PC-3 (cell line): ENCODE measurements around the gene P3R3URF. TPM values are rescaled to one million over a fixed set of nuclear protein-coding genes. Genes with fewer than 3 reads are reported as not detected.

Experiments used
- ATAC-seq: fragments of 200-7000 bp; cut with Tn5 transposase; 2 replicates; pipeline ENCODE4 v1.9.1; 2020; ENCODE audit warnings: mild to moderate bottlenecking, moderate library complexity
- BruUV-seq: library from RNA; stranded (reverse); fragments of 400-500 nt; replicated peaks from 2 replicates; lab custom pipeline; 2021; lab: Mats Ljungman, UMichigan
- CTCF ChIA-PET: fragments of 300-600 bp; sonication (Branson Sonifier 250); formaldehyde crosslinking; loops from one replicate; lab custom pipeline; 2022; ENCODE audit warnings: antibody characterized with exemption; lab: Charles Lee
- POLR2A ChIA-PET: fragments of 300-600 bp; sonication (Branson Sonifier 250); formaldehyde crosslinking; loops from one replicate; lab custom pipeline; 2022; ENCODE audit warnings: antibody characterized with exemption; ENCODE audit not compliant: unreplicated experiment; lab: Charles Lee
- DNase-seq: peaks from one replicate; pipeline ENCODE4 v3.0.0-alpha.2; 2015
- H2AFZ ChIP-seq: fragments of 300-600 bp; sonication (generic); 2 replicates; pipeline ENCODE4 v1.6.0; 2016; ENCODE audit warnings: antibody characterized with exemption, low read length
- H3F3A ChIP-seq: fragments of 300-600 bp; sonication (generic); one replicate; pipeline ENCODE4 v1.6.0; 2017; ENCODE audit warnings: antibody characterized with exemption, low read length, control low read depth, mild to moderate bottlenecking; ENCODE audit not compliant: unreplicated experiment
- H3K27ac ChIP-seq: fragments of 300-600 bp; sonication (generic); 2 replicates; pipeline ENCODE4 v1.5.1; 2016; ENCODE audit warnings: mild to moderate bottlenecking, low read length
- H3K27me3 ChIP-seq: fragments of 300-600 bp; sonication (generic); 2 replicates; pipeline ENCODE4 v1.6.1; 2016; ENCODE audit warnings: low read length, mixed read lengths
- H3K36me3 ChIP-seq: fragments of 300-600 bp; sonication (generic); 2 replicates; pipeline ENCODE4 v1.6.1; 2016; ENCODE audit warnings: low read depth, mixed run types, low read length, mixed read lengths
- H3K4me1 ChIP-seq: fragments of 300-600 bp; sonication (generic); 2 replicates; pipeline ENCODE4 v1.5.1; 2016; ENCODE audit warnings: low read length; ENCODE audit not compliant: insufficient read depth
- H3K4me2 ChIP-seq: fragments of 300-600 bp; sonication (generic); 2 replicates; pipeline ENCODE4 v1.6.0; 2016; ENCODE audit warnings: low read length
- H3K4me3 ChIP-seq: fragments of 300-600 bp; sonication (generic); 2 replicates; pipeline ENCODE4 v1.5.1; 2016; ENCODE audit warnings: mild to moderate bottlenecking, low read length, mixed read lengths
- H3K79me2 ChIP-seq: fragments of 300-600 bp; sonication (generic); 2 replicates; pipeline ENCODE4 v1.6.1; 2017; ENCODE audit warnings: low read length, mixed read lengths
- H3K9ac ChIP-seq: fragments of 300-600 bp; sonication (generic); 2 replicates; pipeline ENCODE4 v1.6.0; 2016; ENCODE audit warnings: mild to moderate bottlenecking, low read length
- H3K9me2 ChIP-seq: fragments of 300-600 bp; sonication (generic); replicated peaks from 2 replicates; pipeline ENCODE4 v1.6.1; 2016; ENCODE audit warnings: mixed run types, low read length, mixed read lengths
- H3K9me3 ChIP-seq: fragments of 300-600 bp; sonication (generic); 2 replicates; pipeline ENCODE4 v1.6.1; 2016; ENCODE audit warnings: low read length, mixed read lengths
- H4K20me1 ChIP-seq: fragments of 300-600 bp; sonication (generic); 2 replicates; pipeline ENCODE4 v1.6.1; 2016; ENCODE audit warnings: low read length, mixed read lengths
- CTCF ChIP-seq: fragments of 300-600 bp; sonication (generic); conservative IDR thresholded peaks from 2 replicates; pipeline ENCODE4 v1.5.1; 2017; ENCODE audit warnings: antibody characterized with exemption, low read depth, mild to moderate bottlenecking, low read length
- EZH2 ChIP-seq: fragments of 300-600 bp; sonication (generic); IDR thresholded peaks from one replicate; pipeline ENCODE4 v1.6.1; 2017; ENCODE audit warnings: antibody characterized with exemption, mild to moderate bottlenecking, low read length; ENCODE audit not compliant: unreplicated experiment
- EZH2phosphoT487 ChIP-seq: fragments of 300-600 bp; sonication (generic); IDR thresholded peaks from 2 replicates; pipeline ENCODE4 v1.6.1; 2018; ENCODE audit warnings: mild to moderate bottlenecking, antibody characterized with exemption, low read length, borderline replicate concordance
- intact Hi-C: fragments of 100-400 bp; cut with micrococcal nuclease; formaldehyde crosslinking; loops from 2 replicates; pipeline ENCODE4 v1.9.0; 2023
- total RNA-seq: library from RNA; depleted of rRNA; stranded (reverse); fragments of >200 nt; gene quantifications from 2 replicates; pipeline ENCODE4 v1.2.3, GENCODE V29; 2014

The P3R3URF gene
- total RNA-seq, 1 experiment from 2014 or later = not detected

GRCh38 chr1:46172321-46172720 is 4.0 kb downstream of the P3R3URF start:
- Histone ChIP-seq H2AFZ (no peak overlapping the region), H3K4me3 (no peak overlapping the region), H3K27me3 (no peaks in the 10 kb centered on the region), H3K36me3 (no peaks in the 10 kb centered on the region), H3F3A (no peaks in the 10 kb centered on the region), H3K27ac (peak overlapping the region; percentile 80), H3K9me3 (no peaks in the 10 kb centered on the region), H3K9ac (no peak overlapping the region), H3K9me2 (no peaks in the 10 kb centered on the region), H4K20me1 (no peaks in the 10 kb centered on the region), H3K79me2 (no peaks in the 10 kb centered on the region), H3K4me1 (peaks cover 21% of the 10 kb centered on the region), H3K4me2 (peak overlapping the region; percentile 48)
- ATAC-seq (peak; percentile 10; the same call in 1 of the 2 replicates), DNase-seq (peak; percentile 50)
- POLR2A ChIA-PET = no interaction called here
- intact Hi-C loops = no loop called here
- no TSS peak for BruUV-seq
- CTCF ChIA-PET = interaction anchor here (1.2 kb wide), 1 partner anchor 51 kb away, joined by 3 read pairs; no protein-coding TSS in a partner anchor
- TF ChIP-seq EZH2 (no peak), EZH2phosphoT487 (no peak), CTCF (no peak)

- Histone ChIP-seq H3K79me2 (no peaks in the 10 kb centered on the region), H3K9me3 (no peaks in the 10 kb centered on the region), H3K9me2 (no peaks in the 10 kb centered on the region), H3K4me3 (no peak overlapping the region), H3F3A (no peaks in the 10 kb centered on the region), H3K9ac (peak overlapping the region; percentile 53), H3K27me3 (no peaks in the 10 kb centered on the region), H4K20me1 (no peaks in the 10 kb centered on the region), H3K36me3 (no peaks in the 10 kb centered on the region), H3K27ac (peak overlapping the region; percentile 80), H3K4me2 (peak overlapping the region; percentile 48), H3K4me1 (peaks cover 21% of the 10 kb centered on the region), H2AFZ (no peak overlapping the region)
- DNase-seq (peak; percentile 93), ATAC-seq (peak; percentile 71)
- POLR2A ChIA-PET = no interaction called here
- no TSS peak for BruUV-seq
- peak; percentile 45; the same call in 1 of the 2 replicates for TF ChIP-seq EZH2phosphoT487
- TF ChIP-seq CTCF = no peak
- TF ChIP-seq EZH2 = no peak
- intact Hi-C loops = no loop called here
- CTCF ChIA-PET = no interaction called here
These were observed 4.4 kb downstream of the P3R3URF start for GRCh38 chr1:46171871-46172270.

GRCh38 chr1:46171351-46171750 is 4.9 kb downstream of the P3R3URF start:
- Histone ChIP-seq H3K27me3 (no peaks in the 10 kb centered on the region), H3F3A (no peaks in the 10 kb centered on the region), H3K79me2 (no peaks in the 10 kb centered on the region), H3K9me3 (no peaks in the 10 kb centered on the region), H3K9ac (peak overlapping the region; percentile 53), H2AFZ (0 out of 2 replicates have a peak overlapping the region, but pooled peaks have one; percentile 10), H4K20me1 (no peaks in the 10 kb centered on the region), H3K4me1 (peaks cover 21% of the 10 kb centered on the region), H3K27ac (peak overlapping the region; percentile 80), H3K9me2 (no peaks in the 10 kb centered on the region), H3K4me2 (peak overlapping the region; percentile 45; the same call in 1 of the 2 replicates), H3K36me3 (no peaks in the 10 kb centered on the region), H3K4me3 (no peak overlapping the region)
- DNase-seq (peak; percentile 21), ATAC-seq (no peak; the same call in 1 of the 2 replicates)
- ChIA-PET CTCF (no interaction called here), POLR2A (no interaction called here)
- no TSS peak for BruUV-seq
- intact Hi-C loops = no loop called here
- TF ChIP-seq CTCF (no peak), EZH2phosphoT487 (no peak), EZH2 (no peak)
